Keratinocyte (primary cell): Measurements from ENCODE around the gene DLX4. TPM values are rescaled to one million over a fixed set of nuclear protein-coding genes. Genes with fewer than 3 reads are reported as not detected.

Experiments
- DNase-seq: peaks from one replicate; pipeline ENCODE4 v3.0.0-alpha.2; 2011; ENCODE audit warnings: low read depth, missing footprints, low spot score
- FAIRE-seq: peaks from 2 replicates; lab custom pipeline; 2011; peaks lifted over from hg19 to GRCh38; lab: Jason Lieb, UNC
- H2AFZ ChIP-seq: 2 replicates; pipeline ENCODE4 v1.6.0; 2012; ENCODE audit warnings: low read length, control low read depth, inconsistent platforms; ENCODE audit not compliant: control insufficient read depth
- H3K27ac ChIP-seq: 2 replicates; pipeline ENCODE4 v1.5.1; 2011; ENCODE audit warnings: low read length; ENCODE audit not compliant: control insufficient read depth, insufficient read depth
- H3K27me3 ChIP-seq: 3 replicates; pipeline ENCODE4 v1.6.0; 2011; ENCODE audit warnings: low read length; ENCODE audit not compliant: control insufficient read depth, insufficient read depth; ENCODE audit errors: extremely low read depth
- H3K36me3 ChIP-seq, 2 experiments: 2 replicates in 1 of 2; 3 replicates in 1 of 2; pipeline ENCODE4 v1.5.1; 2011; ENCODE audit warnings: low read length in 2 of 2, mild to moderate bottlenecking in 1 of 2; ENCODE audit not compliant: control insufficient read depth in 2 of 2, insufficient read depth in 2 of 2; ENCODE audit errors: extremely low read depth in 1 of 2
- H3K4me1 ChIP-seq: 3 replicates; pipeline ENCODE4 v1.5.1; 2011; ENCODE audit warnings: low read length; ENCODE audit not compliant: control insufficient read depth, insufficient read depth; ENCODE audit errors: extremely low read depth
- H3K4me2 ChIP-seq: 3 replicates; pipeline ENCODE4 v1.6.0; 2011; ENCODE audit warnings: low read depth, low read length; ENCODE audit not compliant: control insufficient read depth, insufficient read depth; ENCODE audit errors: extremely low read depth
- H3K4me3 ChIP-seq, 3 experiments: fragments of 200-600 bp in 1 of 3; sonication (generic) in 1 of 3; 2 replicates in 2 of 3; 3 replicates in 1 of 3; pipeline ENCODE4 v1.5.1; 2011 to 2016; ENCODE audit warnings: low read length in 3 of 3, mild to moderate bottlenecking in 3 of 3, control low read depth in 2 of 3, inconsistent platforms in 1 of 3, low read depth in 1 of 3, mixed read lengths in 1 of 3, mixed run types in 1 of 3, moderate library complexity in 1 of 3; ENCODE audit not compliant: control insufficient read depth in 2 of 3, insufficient read depth in 2 of 3; ENCODE audit errors: extremely low read depth in 1 of 3
- H3K79me2 ChIP-seq: 2 replicates; pipeline ENCODE4 v1.6.0; 2012; ENCODE audit warnings: low read length; ENCODE audit not compliant: control insufficient read depth, insufficient read depth
- H3K9ac ChIP-seq: 3 replicates; pipeline ENCODE4 v1.6.0; 2011; ENCODE audit warnings: low read length; ENCODE audit not compliant: control insufficient read depth, insufficient read depth; ENCODE audit errors: extremely low read depth
- H3K9me1 ChIP-seq: 3 replicates; pipeline ENCODE4 v1.6.0; 2011; ENCODE audit warnings: low read length; ENCODE audit not compliant: control insufficient read depth, insufficient read depth; ENCODE audit errors: extremely low read depth
- H3K9me3 ChIP-seq: 2 replicates; pipeline ENCODE4 v1.5.1; 2012; ENCODE audit warnings: low read depth, low read length; ENCODE audit not compliant: control insufficient read depth
- H4K20me1 ChIP-seq: 3 replicates; pipeline ENCODE4 v1.6.0; 2011; ENCODE audit warnings: low read length; ENCODE audit not compliant: control insufficient read depth, insufficient read depth; ENCODE audit errors: extremely low read depth
- EZH2 ChIP-seq: IDR thresholded peaks from one replicate; pipeline ENCODE4 v1.6.1; 2012; ENCODE audit warnings: inconsistent platforms, mild to moderate bottlenecking, low read length, moderate library complexity
- dilution Hi-C: fragments of 300-500 bp; cut with MboI; formaldehyde crosslinking; loops from one replicate; pipeline ENCODE4 v1.7.0; 2020; ENCODE audit warnings: low sequenced_read_pairs; ENCODE audit not compliant: extremely low pct_ligation_motif_present
- polyA plus RNA-seq, 5 experiments: library from polyadenylated mRNA; depleted of rRNA in 3 of 5; stranded (reverse) in 3 of 5; stranded (forward) in 1 of 5; unstranded in 1 of 5; fragments of >200 nt; gene quantifications; 1 replicate in 1 of 5; 2 replicates in 3 of 5; 3 replicates in 1 of 5; pipeline versions ENCODE4 v1.2.1 to v1.2.3, GENCODE V29; 2011 to 2012; ENCODE audit warnings: missing spikeins in 2 of 5, low read depth in 1 of 5, low replicate concordance in 1 of 5
- TF ChIP-seq, protein P1 (sequence below), 3 experiments: IDR thresholded peaks in 1 of 3; conservative IDR thresholded peaks in 1 of 3; optimal IDR thresholded peaks in 1 of 3; 2 replicates in 2 of 3; 3 replicates in 1 of 3; pipeline versions ENCODE3 to v1.5.1; 2011; ENCODE audit warnings: low read length in 3 of 3, mild to moderate bottlenecking in 3 of 3, moderate library complexity in 2 of 3, control low read depth in 1 of 3, inconsistent platforms in 1 of 3; ENCODE audit not compliant: insufficient read depth in 2 of 3; ENCODE audit errors: extremely low read depth in 1 of 3

The DLX4 gene
- polyA plus RNA-seq, 1 donor (not counting 4 experiments of a cell fraction or from before 2014, with no cell fraction given): 0.18 TPM

GRCh38 chr17:49962599-49963308 is 6.2 kb upstream of the DLX4 start:
- Histone ChIP-seq H3K4me2 (no peak overlapping the region), H3K4me3 (no peak overlapping the region), H4K20me1 (no peaks in the 10 kb centered on the region), H3K9me3 (no peaks in the 10 kb centered on the region), H3K27ac (no peak overlapping the region), H3K4me1 (peaks cover 11% of the 10 kb centered on the region), H3K79me2 (no peaks in the 10 kb centered on the region), H2AFZ (no peak overlapping the region), H3K9ac (no peak overlapping the region), H3K9me1 (no peaks in the 10 kb centered on the region), H3K36me3 (no peaks in the 10 kb centered on the region), H3K27me3 (peaks cover 44% of the 10 kb centered on the region)
- TF ChIP-seq, protein P1, sequence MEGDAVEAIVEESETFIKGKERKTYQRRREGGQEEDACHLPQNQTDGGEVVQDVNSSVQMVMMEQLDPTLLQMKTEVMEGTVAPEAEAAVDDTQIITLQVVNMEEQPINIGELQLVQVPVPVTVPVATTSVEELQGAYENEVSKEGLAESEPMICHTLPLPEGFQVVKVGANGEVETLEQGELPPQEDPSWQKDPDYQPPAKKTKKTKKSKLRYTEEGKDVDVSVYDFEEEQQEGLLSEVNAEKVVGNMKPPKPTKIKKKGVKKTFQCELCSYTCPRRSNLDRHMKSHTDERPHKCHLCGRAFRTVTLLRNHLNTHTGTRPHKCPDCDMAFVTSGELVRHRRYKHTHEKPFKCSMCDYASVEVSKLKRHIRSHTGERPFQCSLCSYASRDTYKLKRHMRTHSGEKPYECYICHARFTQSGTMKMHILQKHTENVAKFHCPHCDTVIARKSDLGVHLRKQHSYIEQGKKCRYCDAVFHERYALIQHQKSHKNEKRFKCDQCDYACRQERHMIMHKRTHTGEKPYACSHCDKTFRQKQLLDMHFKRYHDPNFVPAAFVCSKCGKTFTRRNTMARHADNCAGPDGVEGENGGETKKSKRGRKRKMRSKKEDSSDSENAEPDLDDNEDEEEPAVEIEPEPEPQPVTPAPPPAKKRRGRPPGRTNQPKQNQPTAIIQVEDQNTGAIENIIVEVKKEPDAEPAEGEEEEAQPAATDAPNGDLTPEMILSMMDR (optimal IDR thresholded peaks at IDR 0.05 in 1 of 3, IDR thresholded peaks at IDR 0.05 in 1 of 3, conservative IDR thresholded peaks at IDR 0.05 in 1 of 3; ENCODE audit: extremely low read depth in 1 of 3, insufficient read depth in 2 of 3, low read length in 3 of 3): no peak
- TF ChIP-seq EZH2: no peak
- DNase-seq: no peak
- dilution Hi-C loops: no loop called here
- FAIRE-seq: no peak

DNA sequence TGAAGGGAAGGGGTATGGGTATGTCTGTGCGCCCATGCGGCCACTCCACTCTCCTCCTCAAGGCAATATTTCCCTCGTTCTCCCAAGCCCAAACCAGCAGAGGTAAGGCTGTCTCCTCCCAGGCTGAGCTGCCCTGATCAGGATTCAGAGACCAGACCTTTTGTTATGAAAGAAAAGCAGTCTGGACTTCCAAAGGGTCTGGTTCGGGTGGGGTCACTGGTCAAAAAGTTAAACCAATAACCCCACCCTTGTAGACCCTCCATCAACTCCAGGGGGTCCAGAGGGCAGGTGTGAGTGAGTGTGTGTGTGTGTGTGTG is 5.7 kb upstream of the DLX4 start:
- no peaks in the 10 kb centered on the region for H4K20me1 ChIP-seq
- dilution Hi-C loops: no loop called here
- peaks cover 46% of the 10 kb centered on the region for H3K27me3 ChIP-seq
- H3K4me3 ChIP-seq: no peak overlapping the region
- peaks cover 13% of the 10 kb centered on the region for H3K4me1 ChIP-seq
- no peak overlapping the region for H3K9ac ChIP-seq
- H3K9me3 ChIP-seq: no peaks in the 10 kb centered on the region
- H3K79me2 ChIP-seq: no peaks in the 10 kb centered on the region
- H3K27ac ChIP-seq: no peak overlapping the region
- no peak overlapping the region for H2AFZ ChIP-seq
- H3K36me3 ChIP-seq: no peaks in the 10 kb centered on the region
- DNase-seq (no peak), FAIRE-seq (no peak)
- TF ChIP-seq EZH2: no peak
- TF ChIP-seq, protein P1 (optimal IDR thresholded peaks at IDR 0.05 in 1 of 3, IDR thresholded peaks at IDR 0.05 in 1 of 3, conservative IDR thresholded peaks at IDR 0.05 in 1 of 3; ENCODE audit: extremely low read depth in 1 of 3, insufficient read depth in 2 of 3, low read length in 3 of 3): no peak
- no peak overlapping the region for H3K4me2 ChIP-seq
- H3K9me1 ChIP-seq: no peaks in the 10 kb centered on the region
